ENCODE data around the gene ATP8B2.
"Not testable (repeated sequence)": the region's sequence is repeated elsewhere in the genome, so short reads cannot be mapped to it uniquely, and the experiment has no call there.

ATP8B2 gene

GRCh38 chr1:154371436-154371835 is 46.1 kb downstream of the ATP8B2 start:
- H3K27ac ChIP-seq (ENCODE audit: poor library complexity, severe bottlenecking), result no peak overlapping the region
- no peak for TF ChIP-seq CTCF (IDR thresholded peaks at IDR 0.05; ENCODE audit: poor library complexity, severe bottlenecking)
- no peak overlapping the region for H3K4me3 ChIP-seq (ENCODE audit: severe bottlenecking)
- ATAC-seq (ENCODE audit: low read depth), result no peak
- no peaks in the 10 kb centered on the region for H3K4me1 ChIP-seq (ENCODE audit: insufficient read depth, poor library complexity, severe bottlenecking)
- H3K36me3 ChIP-seq (ENCODE audit: low read depth), result no peaks in the 10 kb centered on the region
- no peaks in the 10 kb centered on the region for H3K27me3 ChIP-seq (ENCODE audit: insufficient read depth, poor library complexity, severe bottlenecking)
- peak; percentile 3 for DNase-seq (ENCODE audit: low spot score)
- H3K9me3 ChIP-seq (ENCODE audit: severe bottlenecking), result no peaks in the 10 kb centered on the region

- not testable (repeated sequence) for H3K27me3 ChIP-seq (ENCODE audit: insufficient read depth, poor library complexity, severe bottlenecking); H3K4me3 ChIP-seq (ENCODE audit: severe bottlenecking); H3K9me3 ChIP-seq (ENCODE audit: severe bottlenecking); H3K27ac ChIP-seq (ENCODE audit: poor library complexity, severe bottlenecking); H3K36me3 ChIP-seq (ENCODE audit: low read depth); ATAC-seq (ENCODE audit: low read depth); H3K4me1 ChIP-seq (ENCODE audit: insufficient read depth, poor library complexity, severe bottlenecking)
- DNase-seq (ENCODE audit: low spot score), result peak; percentile 15
These were observed 48.5 kb downstream of the ATP8B2 start for GRCh38 chr1:154373777-154374357.

- Histone ChIP-seq H3K27me3 (ENCODE audit: insufficient read depth, poor library complexity, severe bottlenecking) (no peaks in the 10 kb centered on the region), H3K27ac (ENCODE audit: poor library complexity, severe bottlenecking) (no peak overlapping the region), H3K9me3 (ENCODE audit: severe bottlenecking) (no peaks in the 10 kb centered on the region), H3K36me3 (ENCODE audit: low read depth) (no peaks in the 10 kb centered on the region), H3K4me1 (ENCODE audit: insufficient read depth, poor library complexity, severe bottlenecking) (no peaks in the 10 kb centered on the region), H3K4me3 (ENCODE audit: severe bottlenecking) (no peak overlapping the region)
- ATAC-seq (ENCODE audit: low read depth), result no peak
- DNase-seq (ENCODE audit: low spot score), result no peak
- TF ChIP-seq CTCF (IDR thresholded peaks at IDR 0.05; ENCODE audit: poor library complexity, severe bottlenecking), result no peak
These were observed 54.0 kb downstream of the ATP8B2 start for GRCh38 chr1:154379301-154379700.

- no peak overlapping the region for H3K27ac ChIP-seq (ENCODE audit: poor library complexity, severe bottlenecking)
- no peaks in the 10 kb centered on the region for H3K4me1 ChIP-seq (ENCODE audit: insufficient read depth, poor library complexity, severe bottlenecking)
- no peak for TF ChIP-seq CTCF (IDR thresholded peaks at IDR 0.05; ENCODE audit: poor library complexity, severe bottlenecking)
- ATAC-seq (ENCODE audit: low read depth) (no peak), DNase-seq (ENCODE audit: low spot score) (no peak)
- H3K9me3 ChIP-seq (ENCODE audit: severe bottlenecking), result no peaks in the 10 kb centered on the region
- no peak overlapping the region for H3K4me3 ChIP-seq (ENCODE audit: severe bottlenecking)
- no peaks in the 10 kb centered on the region for H3K36me3 ChIP-seq (ENCODE audit: low read depth)
- no peaks in the 10 kb centered on the region for H3K27me3 ChIP-seq (ENCODE audit: insufficient read depth, poor library complexity, severe bottlenecking)
These were observed 59.5 kb downstream of the ATP8B2 start for GRCh38 chr1:154384650-154385489.

GRCh38 chr1:154386643-154387352 is 61.5 kb downstream of the ATP8B2 start:
- DNase-seq (ENCODE audit: low spot score) (no peak), ATAC-seq (ENCODE audit: low read depth) (no peak)
- Histone ChIP-seq H3K4me3 (ENCODE audit: severe bottlenecking) (no peak overlapping the region), H3K9me3 (ENCODE audit: severe bottlenecking) (no peaks in the 10 kb centered on the region), H3K4me1 (ENCODE audit: insufficient read depth, poor library complexity, severe bottlenecking) (peaks cover 5% of the 10 kb centered on the region), H3K27ac (ENCODE audit: poor library complexity, severe bottlenecking) (no peak overlapping the region), H3K27me3 (ENCODE audit: insufficient read depth, poor library complexity, severe bottlenecking) (no peaks in the 10 kb centered on the region), H3K36me3 (ENCODE audit: low read depth) (no peaks in the 10 kb centered on the region)
- no peak for TF ChIP-seq CTCF (IDR thresholded peaks at IDR 0.05; ENCODE audit: poor library complexity, severe bottlenecking)
